Pulmonary artery endothelial cell (primary cell): Measurements from ENCODE around the gene ATPAF1. TPM values are rescaled to one million over a fixed set of nuclear protein-coding genes. Genes with fewer than 3 reads are reported as not detected.

Experiments
- DNase-seq: peaks from one replicate; pipeline ENCODE4 v3.0.0-alpha.2; 2011; ENCODE audit warnings: low read depth, low spot score
- total RNA-seq: library from RNA; depleted of rRNA; stranded (reverse); fragments of >200 nt; gene quantifications from 2 replicates; pipeline ENCODE4 v1.2.3, GENCODE V29; 2014

Gene ATPAF1
- total RNA-seq, 1 donor from 2014 or later = 31.1 TPM

GRCh38 chr1:46650491-46650890 lies 17.7 kb downstream of the ATPAF1 start:
- no peak for DNase-seq

- DNase-seq = no peak
These were observed 18.4 kb downstream of the ATPAF1 start for GRCh38 chr1:46649764-46650163.

- DNase-seq = no peak
These were observed 20.6 kb downstream of the ATPAF1 start for GRCh38 chr1:46647611-46648010.

- no peak for DNase-seq
These were observed 21.3 kb downstream of the ATPAF1 start for GRCh38 chr1:46646844-46647243.

- no peak for DNase-seq
These were observed 21.8 kb downstream of the ATPAF1 start for GRCh38 chr1:46646331-46646730.

- no peak for DNase-seq
These were observed 22.3 kb downstream of the ATPAF1 start for GRCh38 chr1:46645815-46646214.

- DNase-seq = peak; percentile 20
These were observed 24.8 kb downstream of the ATPAF1 start for GRCh38 chr1:46643368-46643775.

GRCh38 chr1:46642115-46642680 lies 26.0 kb downstream of the ATPAF1 start:
- DNase-seq = no peak

- DNase-seq = no peak
These were observed 28.6 kb downstream of the ATPAF1 start for GRCh38 chr1:46639547-46639946.

GRCh38 chr1:46638921-46639320 lies 29.2 kb downstream of the ATPAF1 start:
- DNase-seq = no peak

- no peak for DNase-seq
These were observed 30.6 kb downstream of the ATPAF1 start for GRCh38 chr1:46637444-46638083.

- no peak for DNase-seq
These were observed 33.0 kb downstream of the ATPAF1 start for GRCh38 chr1:46635205-46635604.

- DNase-seq = no peak
These were observed 37.4 kb downstream of the ATPAF1 start for GRCh38 chr1:46630719-46631118.

GRCh38 chr1:46623743-46624644 lies 44.2 kb downstream of the ATPAF1 start:
- no peak for DNase-seq

GRCh38 chr1:46622344-46622743 lies 45.8 kb downstream of the ATPAF1 start:
- DNase-seq = no peak

- no peak for DNase-seq
These were observed 46.2 kb downstream of the ATPAF1 start for GRCh38 chr1:46621930-46622329.

- DNase-seq = no peak
These were observed 48.4 kb downstream of the ATPAF1 start for GRCh38 chr1:46619656-46620258.

- no peak for DNase-seq
These were observed 49.3 kb downstream of the ATPAF1 start for GRCh38 chr1:46618754-46619415.

- no peak for DNase-seq
These were observed 50.3 kb downstream of the ATPAF1 start for GRCh38 chr1:46617833-46618232.

GRCh38 chr1:46617108-46617800 lies 50.9 kb downstream of the ATPAF1 start:
- DNase-seq = no peak
